ENCODE data around the gene NHEJ1.

The NHEJ1 gene

DNA sequence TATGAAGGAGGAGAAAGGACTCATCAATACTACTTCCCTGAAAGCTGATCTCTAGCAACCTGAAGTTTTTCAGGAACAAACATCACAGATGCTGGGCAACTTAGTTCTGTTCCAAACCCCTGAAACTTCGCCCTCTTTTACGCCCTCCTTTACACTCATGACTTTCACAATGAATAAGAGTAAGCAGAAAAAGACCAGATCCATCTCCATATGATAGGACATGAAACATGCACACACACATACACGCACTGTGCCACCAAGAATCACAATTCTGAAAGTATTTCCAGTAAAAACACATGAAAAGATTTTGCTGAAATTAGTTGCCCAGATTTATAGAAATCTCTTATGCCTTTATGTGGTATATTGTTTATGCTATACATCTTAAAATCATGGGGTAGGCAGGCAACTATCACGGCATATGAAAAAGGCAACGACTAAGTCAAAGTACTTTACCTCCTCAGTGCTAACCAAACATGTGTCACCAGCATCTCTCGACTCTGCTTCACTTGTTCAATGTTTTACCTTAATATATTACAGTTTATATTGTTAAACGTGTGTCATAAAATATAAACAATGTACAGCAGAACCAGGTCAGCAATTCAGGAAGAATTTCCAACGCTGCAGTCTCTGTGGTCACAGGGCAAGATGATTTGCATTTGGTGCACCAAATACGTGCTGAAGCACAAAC, 47.8 kb downstream of the NHEJ1 start:
- TF ChIP-seq, protein P1, sequence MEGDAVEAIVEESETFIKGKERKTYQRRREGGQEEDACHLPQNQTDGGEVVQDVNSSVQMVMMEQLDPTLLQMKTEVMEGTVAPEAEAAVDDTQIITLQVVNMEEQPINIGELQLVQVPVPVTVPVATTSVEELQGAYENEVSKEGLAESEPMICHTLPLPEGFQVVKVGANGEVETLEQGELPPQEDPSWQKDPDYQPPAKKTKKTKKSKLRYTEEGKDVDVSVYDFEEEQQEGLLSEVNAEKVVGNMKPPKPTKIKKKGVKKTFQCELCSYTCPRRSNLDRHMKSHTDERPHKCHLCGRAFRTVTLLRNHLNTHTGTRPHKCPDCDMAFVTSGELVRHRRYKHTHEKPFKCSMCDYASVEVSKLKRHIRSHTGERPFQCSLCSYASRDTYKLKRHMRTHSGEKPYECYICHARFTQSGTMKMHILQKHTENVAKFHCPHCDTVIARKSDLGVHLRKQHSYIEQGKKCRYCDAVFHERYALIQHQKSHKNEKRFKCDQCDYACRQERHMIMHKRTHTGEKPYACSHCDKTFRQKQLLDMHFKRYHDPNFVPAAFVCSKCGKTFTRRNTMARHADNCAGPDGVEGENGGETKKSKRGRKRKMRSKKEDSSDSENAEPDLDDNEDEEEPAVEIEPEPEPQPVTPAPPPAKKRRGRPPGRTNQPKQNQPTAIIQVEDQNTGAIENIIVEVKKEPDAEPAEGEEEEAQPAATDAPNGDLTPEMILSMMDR (conservative IDR thresholded peaks at IDR 0.05; ENCODE audit: low read depth, low read length), result no peak
- DNase-seq (ENCODE audit: low read depth), result no peak
- H3K4me3 ChIP-seq (ENCODE audit: low read depth, low read length), result no peak overlapping the region

DNA sequence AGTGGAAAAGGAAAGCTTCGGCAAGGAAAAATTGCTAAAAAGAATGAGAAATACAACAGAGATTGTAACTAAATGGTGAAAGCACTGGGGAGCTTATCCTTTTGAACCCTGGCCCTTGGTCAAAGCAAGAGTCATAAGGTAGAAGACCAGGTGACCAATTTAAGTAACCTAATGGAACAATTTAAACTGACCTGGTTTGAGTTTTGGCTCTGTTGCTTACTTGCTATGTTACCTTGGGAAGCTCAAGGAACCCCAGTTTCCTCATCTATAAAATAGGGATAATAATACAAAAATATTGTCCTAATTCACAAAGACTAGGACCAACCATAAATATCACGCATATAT, 48.6 kb downstream of the NHEJ1 start:
- TF ChIP-seq, protein P1 (conservative IDR thresholded peaks at IDR 0.05; ENCODE audit: low read depth, low read length), result no peak
- DNase-seq (ENCODE audit: low read depth), result no peak
- no peak overlapping the region for H3K4me3 ChIP-seq (ENCODE audit: low read depth, low read length)

DNA sequence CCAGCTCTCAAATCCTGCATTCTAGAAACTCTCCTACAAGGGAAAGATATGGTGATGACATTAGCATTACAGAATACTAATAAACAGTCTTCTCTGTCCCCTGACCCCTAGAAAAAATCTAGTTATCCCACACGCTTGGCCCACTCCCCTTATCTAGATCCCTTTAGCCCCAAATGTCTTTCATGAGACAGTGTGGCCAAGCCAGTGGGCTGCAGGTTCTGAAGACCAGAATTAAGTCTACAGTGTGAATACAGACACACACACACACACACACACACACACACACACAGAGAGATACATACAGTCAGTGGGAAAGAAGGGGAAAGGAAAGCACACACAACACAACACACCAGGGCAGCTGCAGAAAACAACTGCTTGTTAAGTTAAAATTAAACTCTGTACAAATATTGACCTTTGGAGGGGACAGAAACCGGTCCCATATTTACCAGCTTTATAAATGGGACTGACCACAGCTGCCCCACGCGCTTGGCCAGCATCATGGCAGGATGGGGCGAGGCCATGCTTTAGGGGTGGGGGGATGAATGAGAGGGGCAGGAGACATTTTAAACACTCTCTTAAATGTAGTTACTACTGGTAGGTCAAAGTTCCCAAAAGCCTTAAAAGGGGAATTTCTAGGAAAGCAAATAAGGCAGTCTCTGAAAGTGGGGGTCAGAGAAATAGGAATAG, 49.1 kb downstream of the NHEJ1 start:
- TF ChIP-seq, protein P1 (conservative IDR thresholded peaks at IDR 0.05; ENCODE audit: low read depth, low read length), result no peak
- no peak for DNase-seq (ENCODE audit: low read depth)
- H3K4me3 ChIP-seq (ENCODE audit: low read depth, low read length), result no peak overlapping the region

DNA sequence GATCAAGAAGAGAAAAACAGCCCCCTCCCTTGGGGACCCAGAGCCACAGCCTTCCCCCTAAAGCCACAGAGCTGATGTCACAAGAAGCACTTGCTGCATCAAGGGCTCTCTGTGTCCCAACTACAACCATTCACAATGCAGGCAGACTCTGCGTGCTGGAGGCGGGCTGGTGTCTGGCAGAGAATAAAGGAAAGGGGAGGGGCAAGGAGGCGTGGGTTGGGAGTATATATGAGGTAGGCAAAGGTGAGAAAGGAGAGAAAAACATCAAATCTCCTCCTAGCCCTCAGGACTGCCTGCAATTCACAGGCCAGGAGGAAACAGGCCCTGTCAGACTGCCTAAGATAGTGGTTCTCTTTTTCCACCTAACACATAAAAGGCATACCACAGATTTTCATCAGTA, 51.1 kb downstream of the NHEJ1 start:
- no peak overlapping the region for H3K4me3 ChIP-seq (ENCODE audit: low read depth, low read length)
- TF ChIP-seq, protein P1 (conservative IDR thresholded peaks at IDR 0.05; ENCODE audit: low read depth, low read length), result no peak
- no peak for DNase-seq (ENCODE audit: low read depth)

DNA sequence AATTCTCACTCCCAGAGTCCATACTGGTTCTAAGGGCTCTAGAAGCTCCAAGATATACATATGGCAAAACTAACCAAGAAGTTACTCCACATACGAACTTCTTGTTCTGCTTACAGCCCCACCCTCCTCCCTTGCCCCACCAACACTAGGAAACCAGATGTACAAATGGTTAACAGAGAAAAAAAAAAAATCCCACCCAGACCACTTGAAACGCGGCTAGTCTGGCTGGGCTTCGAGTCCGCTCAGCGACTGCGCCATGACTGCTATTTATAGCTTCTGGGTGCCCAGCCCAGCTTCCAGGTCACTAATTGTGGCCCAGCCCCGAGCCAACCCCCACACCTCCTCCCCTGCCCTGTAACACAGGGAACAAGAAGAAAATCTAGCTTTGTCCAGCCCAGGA, 52.9 kb downstream of the NHEJ1 start:
- TF ChIP-seq, protein P1 (conservative IDR thresholded peaks at IDR 0.05; ENCODE audit: low read depth, low read length), result no peak
- H3K4me3 ChIP-seq (ENCODE audit: low read depth, low read length), result no peak overlapping the region
- DNase-seq (ENCODE audit: low read depth), result no peak

DNA sequence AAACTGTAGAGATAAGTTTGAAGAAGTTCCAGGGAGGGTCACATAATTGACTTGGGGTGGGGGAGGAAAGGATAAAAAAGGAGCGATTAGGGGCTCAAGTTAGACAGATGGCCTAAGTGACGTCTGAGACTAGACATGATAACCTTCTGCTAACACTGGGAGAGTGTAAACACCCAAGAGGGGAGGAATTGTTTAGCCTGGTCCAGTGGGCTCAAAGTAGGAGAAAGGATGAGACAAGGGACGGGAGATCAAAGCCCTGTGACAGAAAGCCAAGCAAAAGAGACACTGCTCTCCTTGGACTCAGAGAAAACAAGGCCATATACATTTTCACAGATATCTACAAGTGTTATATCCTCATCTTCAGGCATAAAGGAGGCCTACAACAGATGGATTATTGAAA, 54.4 kb downstream of the NHEJ1 start:
- H3K4me3 ChIP-seq (ENCODE audit: low read depth, low read length), result no peak overlapping the region
- no peak for DNase-seq (ENCODE audit: low read depth)
- TF ChIP-seq, protein P1 (conservative IDR thresholded peaks at IDR 0.05; ENCODE audit: low read depth, low read length), result no peak
